NCI-H2227 treated with DMSO at 0.1 percent for 48 hours (cell line): ENCODE results near the gene LECT2.
A peak's percentile ranks its signal among the peaks of the same experiment; 100 is the strongest.

Experiments
- DNase-seq: peaks from one replicate; lab custom pipeline; 2025; lab: John Stamatoyannopoulos, UW

Gene LECT2

DNA sequence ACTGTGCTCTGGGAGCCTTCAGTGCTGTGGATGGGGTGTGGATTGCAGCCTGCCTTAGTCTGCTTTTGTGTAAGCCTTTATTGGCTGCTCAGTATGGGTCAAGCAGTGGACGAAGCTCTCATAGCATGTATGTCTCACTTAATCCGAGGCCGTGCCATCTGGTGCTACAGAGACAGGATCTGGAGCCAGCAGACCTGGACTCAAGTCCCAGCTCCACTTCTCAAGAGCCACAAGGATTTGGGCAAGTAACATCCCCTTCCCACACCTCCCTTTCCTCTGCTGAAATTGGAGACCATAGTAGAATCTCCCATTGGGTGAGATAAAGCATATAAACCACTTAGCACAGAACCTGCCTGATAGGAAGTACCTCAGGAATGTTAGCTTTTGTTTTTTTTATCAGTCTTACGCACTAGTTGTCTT, 23.4 kb upstream of the LECT2 start:
- no peak for DNase-seq

DNA sequence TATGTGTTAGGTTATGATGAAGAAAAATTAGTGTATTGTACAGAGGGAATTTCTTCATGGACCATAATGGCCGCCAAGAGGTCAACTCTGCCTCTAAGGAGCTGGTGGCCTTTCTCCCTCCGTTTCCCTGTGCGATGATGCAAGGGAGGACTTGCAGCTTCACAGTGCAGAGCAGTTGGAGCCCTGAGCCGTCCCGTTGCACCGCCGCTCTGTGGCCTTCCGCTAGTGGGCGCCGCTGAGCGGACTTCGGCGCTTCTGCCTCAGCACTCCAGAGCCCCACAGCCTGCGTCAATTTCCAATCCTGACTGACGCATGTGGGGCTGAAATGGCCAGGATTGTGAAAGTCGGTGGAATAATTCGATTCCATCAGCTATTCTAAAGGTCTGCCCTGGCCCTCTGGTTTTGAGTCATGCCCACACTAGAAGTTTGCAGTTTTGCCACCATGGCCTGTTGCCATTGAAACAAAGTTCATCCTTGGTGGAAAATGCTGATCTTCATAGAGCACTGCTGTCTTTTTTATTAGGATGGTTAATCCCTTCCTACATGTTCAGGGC, 22.7 kb upstream of the LECT2 start:
- no peak for DNase-seq

DNA sequence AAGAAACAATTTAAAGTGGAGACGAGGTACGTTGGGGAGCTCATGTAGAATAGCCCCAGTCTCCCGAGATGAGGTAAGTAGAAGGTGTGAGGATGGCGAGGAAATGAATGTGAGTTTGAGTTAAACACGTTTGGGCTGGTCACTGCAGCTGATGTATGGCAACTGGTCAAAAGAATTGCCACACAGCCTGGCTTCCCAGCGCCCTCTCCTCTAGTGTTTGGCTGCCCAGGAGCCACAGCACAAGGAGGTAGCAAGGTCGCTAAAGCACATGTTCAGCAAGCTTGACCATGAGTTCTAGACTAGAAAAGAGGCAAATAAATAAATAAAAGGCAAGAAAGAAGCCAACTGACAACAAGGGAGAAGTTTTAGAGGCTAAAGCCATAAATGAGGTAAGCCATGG, 21.4 kb upstream of the LECT2 start:
- DNase-seq: no peak

DNA sequence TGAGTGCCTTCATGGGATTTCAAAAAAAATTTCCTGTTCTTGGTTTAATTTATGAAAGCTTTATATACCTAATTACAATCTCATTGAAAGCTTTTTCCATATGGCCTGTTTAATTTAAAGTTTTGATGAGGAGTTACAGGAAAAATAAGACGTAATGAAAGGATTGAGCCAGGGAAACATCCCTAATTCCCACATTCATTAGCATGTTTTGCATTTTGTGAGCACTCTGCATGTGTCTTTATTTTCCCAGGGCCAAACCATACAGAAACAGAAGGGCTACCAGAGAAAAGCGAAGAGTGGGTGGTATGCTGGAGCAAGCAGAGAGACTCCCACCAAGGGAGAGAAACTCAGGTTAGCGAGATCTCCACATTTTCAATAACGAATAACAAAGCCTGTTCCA, 20.3 kb upstream of the LECT2 start:
- no peak for DNase-seq

DNA sequence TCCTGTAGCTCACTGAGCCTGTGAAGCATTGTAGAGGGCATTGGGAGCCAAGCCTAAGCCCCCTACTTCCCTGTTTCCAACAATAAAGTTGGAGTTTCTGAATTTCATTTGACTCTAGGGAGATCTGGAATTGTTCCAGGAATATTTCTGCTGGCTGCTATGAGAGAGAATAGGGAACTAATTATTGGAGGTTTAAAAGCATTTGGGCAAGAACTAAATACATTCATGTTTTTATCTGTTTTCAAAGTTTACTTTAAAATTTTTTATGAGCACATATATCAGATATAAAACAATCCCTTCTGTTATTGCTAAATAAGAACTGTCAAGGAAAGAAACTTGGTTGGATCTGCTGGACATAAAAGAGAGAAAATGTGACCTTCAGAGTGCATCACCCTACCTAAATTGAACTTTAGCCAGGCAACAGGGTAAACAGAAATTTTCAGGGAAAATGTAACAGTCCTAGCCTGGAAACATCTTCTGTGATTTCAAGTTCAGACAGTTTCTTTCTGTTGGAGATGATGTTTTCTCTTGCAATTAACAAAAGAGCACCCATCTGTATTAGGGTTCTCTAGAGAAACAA, 19.3 kb upstream of the LECT2 start:
- no peak for DNase-seq

DNA sequence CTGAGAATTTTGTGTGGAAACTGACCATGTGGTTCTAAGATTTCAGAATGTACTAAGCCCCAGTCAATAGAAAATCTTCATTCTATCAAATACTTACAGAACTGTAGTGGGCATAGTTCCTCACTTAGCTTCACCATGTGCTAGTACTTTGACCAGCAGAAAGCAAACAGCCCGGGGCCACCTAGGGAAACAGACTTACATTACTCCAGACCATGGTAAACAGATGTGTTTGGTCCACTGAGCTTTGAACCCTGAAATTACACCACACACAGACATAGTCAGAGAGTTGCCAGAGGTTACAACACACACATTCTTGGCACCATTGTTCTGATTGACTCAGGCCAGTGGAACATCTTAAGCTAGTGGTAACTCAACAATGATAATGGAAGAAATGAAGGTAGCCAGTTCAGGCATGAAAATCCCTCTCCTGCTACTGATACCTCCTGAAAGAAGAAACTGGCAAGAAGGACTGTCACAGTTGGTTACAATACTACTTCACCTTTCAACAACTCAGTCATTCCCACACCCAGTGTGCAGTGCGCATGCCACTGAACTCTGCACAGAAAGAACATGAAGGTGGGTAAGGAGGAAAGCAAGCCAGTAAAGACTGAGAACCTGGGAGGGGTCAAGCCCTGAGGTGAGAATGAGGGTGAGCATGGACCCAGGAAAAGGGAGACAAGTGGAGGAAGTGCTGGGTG, 18.7 kb upstream of the LECT2 start:
- DNase-seq: no peak

DNA sequence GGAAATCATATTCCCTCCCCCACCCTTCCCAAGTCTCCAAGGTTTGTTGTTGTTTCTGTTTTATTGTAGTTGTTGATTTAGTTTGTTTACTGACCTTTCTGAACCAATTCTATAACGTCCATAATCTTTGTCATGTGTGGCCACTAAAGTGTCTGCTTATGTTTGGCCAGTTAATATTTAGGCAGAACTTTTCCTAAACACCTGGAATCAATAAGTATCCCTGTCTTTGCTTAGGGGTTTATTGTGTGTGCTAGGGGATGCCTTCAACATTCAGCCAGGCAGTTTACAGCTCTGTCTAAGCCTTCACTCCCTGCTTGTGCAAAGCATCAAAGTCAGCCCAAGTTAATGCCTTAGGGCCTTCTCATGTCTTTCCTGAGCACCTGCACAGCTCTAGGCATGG, 16.9 kb upstream of the LECT2 start:
- no peak for DNase-seq

DNA sequence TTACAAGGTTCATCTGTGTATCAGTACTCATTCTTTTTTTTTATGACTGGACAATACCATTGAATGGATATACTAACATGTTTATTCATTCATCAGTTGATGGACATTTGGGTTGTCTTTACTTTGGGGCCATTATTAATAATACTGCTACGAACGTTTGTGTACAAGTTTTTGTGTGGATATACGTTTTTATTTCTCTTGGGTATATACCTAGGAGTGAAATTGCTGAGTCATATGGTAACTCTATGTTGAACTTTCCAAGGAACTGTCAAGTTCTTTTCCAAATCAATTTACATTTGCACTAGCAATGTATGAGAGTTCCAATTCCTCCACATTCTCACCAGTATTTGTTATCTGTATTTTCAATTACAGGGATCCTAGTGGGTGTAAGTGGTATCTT, 12.0 kb upstream of the LECT2 start:
- no peak for DNase-seq

DNA sequence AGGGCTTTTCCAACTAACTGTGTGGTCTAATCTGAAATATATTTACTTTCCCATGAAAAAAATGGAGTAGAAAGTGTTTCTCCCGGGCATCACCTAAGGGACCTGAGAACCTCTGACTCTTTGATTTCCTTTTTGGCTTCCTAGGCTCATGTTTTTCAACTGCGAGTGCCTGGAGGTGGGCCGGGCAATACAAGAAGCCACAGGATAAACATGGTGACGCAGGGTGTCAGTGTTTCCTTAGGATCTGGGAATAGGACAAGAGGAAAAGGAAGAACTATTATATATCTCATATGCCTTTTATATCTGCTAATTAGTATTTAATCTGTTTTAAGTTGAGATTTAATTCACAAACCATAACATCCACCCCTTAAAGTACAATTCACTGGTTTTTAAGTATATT, 11.4 kb upstream of the LECT2 start:
- no peak for DNase-seq

DNA sequence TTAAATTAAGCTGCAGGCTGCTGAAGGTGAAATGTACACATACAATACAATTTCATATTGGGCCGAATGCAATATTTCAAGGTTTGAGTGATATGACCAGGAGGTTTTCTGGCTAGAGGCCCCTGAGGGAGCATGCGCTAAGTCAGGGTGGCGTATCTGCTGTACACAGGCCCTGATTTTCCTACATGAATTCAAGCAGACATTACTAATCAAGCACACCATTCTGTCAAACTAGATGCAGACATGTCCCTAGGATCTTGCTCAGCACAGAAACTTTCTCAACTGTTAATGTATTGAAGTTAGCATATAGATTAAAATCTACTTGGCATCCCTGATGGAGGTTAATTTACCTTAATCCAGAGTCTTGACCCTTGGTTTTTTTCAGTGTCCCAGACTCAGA, 10.7 kb upstream of the LECT2 start:
- no peak for DNase-seq

DNA sequence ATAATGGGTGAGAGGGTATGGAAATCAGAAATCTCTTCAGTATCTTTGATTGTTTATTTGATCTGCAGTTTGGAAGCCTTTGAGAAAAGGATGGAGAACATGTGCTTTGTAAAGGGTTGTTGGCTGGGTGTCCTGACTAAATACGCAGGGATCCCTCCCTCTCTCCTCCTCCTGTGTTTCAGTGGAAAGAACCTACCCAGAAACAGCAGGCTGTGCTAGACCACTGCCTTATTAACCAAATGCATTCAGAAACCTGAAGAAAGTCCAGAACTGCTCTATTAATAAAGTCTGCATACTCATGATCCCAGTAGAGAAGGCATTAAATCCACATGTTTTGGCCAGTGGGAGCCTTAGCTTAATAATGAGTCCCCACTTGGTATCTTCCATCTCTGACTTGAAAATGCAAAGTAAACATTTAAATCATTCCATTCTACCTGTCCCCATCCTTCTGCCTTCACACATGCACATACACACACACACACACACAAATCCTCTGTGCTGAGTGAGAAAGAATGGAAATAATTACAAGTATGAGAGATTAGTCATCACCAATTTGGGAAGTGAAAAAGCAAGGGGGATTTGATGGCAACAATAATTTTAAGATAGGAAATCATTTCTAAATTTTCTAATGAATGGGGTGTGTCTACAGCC, 10.0 kb upstream of the LECT2 start:
- DNase-seq: no peak

DNA sequence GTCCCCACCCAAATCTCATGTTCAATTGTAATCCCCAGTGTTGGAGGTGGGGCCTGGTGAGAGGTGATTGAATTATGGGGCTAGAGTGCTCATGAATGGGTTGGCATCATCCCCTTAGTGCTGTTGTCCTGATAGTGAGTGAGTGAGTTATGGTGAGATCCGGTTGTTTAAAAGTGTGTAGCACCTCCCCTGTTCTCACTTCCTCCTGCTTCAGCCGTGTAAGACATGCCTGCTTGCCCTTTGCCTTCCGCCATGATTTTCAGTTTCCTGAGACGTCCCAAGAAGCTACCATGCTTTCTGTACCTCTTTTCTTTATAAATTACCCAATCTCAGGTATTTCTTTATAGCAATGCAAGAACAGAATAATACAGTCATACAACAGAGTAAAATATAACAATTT, 742 bp upstream of the LECT2 start:
- DNase-seq: no peak

DNA sequence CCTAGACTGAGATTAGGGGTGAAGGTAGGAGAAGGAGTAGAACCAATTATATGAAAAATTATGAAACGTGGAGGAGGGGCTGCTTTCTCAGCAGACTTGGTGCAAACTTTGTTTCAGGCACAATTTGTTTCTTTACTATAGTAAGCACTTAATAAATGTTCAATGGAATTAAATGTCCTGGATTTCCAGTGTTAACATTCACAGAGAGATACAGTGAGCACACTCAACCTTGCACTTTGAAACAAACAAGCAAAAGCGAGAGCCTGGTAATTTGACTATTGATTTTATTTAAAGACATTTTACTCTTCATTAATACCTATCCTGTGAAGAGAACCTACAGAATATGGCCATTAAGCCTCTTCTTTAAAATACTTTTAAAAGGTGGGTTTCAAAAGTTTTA, 933 bp downstream of the LECT2 start:
- DNase-seq: no peak

DNA sequence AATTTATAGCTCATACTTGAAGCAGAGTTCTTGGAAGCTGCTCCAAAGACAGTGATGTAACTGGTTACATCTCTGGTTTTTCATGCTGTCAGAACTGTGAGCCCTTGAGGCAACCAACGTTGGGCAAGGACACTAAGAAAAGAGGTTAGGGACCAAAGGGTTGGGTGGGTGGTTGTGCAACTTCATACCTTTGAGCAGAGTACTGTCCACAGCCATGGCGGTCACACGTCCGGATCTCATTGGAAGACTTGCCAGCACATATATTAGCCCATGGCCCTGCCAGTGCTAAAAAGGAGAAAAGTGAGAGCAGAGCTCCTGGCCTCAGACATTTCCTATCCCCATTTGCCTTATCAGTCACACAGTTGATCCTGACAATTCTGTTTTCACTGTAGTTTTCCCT, 2.1 kb downstream of the LECT2 start:
- DNase-seq: no peak

DNA sequence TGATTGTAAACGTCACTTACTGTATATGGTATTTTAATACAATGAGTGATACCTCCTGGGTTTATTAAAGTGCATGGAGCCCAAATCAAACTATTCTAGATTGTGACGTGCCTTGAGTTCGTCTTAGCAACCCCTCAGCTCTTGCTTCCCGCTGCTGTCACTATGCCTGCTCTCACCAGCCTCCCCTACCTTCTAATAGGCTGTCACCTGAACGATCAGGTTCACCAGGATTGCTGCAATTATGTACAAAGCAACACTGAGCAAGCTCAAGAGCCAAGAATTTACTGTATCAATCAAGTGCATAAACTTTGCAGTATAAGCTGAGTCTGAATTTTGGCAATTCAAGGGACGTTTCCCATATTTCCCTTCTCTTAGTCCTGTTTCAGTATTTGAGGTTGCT, 3.0 kb downstream of the LECT2 start:
- no peak for DNase-seq

DNA sequence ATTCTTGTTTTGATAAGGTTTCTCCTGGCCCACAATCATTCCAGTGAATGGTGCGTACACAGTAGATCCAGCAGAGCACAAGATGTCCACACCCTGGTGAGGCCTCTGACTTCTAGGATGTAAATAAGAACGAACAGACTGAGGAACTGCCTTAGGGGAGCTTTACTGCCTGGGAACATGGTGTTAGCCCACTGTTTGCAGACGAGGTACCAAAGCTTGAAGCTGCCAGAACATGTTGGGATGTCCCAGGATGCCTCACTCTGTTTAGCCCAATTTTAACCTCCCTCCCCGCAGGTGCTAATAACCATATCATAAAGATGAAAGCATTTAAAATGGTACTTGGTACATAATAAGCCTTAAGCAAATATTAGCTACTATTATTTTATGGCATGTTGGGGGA, 3.5 kb downstream of the LECT2 start:
- no peak for DNase-seq

DNA sequence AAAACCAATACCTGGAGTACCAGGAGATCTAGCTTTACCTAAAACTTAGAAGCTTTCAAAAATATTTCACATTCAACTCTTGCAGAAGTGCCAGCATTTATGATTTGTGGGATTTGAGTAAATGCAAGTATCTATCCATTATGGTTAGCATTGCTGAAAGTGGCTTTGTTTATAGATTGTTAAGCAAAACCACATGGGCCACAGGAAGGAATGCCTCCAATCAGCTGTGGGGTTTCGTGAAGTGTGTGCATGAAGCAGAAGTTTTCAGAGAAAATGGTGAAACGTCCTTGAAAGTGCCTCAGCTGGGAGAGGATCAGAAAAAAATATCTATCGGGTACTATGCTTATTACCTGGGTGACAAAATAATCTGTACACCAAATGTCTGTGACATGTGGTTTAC, 4.2 kb downstream of the LECT2 start:
- no peak for DNase-seq

DNA sequence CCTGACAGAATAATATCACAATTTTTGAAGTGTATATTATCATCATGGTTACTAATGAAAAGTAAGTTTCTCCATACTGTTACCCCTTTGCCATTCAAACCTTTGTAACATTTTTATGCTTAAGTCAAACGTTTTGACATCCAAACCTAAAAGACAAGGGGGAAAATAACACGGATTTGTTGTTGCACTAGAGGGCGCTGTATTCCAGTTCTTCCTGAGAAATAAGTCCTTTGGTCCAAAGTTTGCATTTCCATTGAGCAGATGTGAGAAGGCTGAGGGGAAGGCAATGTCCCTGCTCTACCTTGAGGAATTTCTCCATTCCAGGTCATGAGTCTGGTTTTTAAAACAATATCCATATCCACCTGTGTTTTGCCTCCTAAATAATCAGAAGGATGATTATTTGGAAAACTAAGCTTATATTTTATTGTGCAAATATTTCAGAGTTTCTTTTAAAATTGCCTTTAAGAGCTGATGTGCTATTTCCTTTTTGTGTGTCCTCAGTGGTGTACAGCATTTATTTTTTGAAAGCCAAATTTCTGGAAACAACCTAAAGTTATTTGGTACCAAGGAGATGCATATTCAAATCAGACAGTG, 9.7 kb downstream of the LECT2 start:
- DNase-seq: peak; percentile 51

DNA sequence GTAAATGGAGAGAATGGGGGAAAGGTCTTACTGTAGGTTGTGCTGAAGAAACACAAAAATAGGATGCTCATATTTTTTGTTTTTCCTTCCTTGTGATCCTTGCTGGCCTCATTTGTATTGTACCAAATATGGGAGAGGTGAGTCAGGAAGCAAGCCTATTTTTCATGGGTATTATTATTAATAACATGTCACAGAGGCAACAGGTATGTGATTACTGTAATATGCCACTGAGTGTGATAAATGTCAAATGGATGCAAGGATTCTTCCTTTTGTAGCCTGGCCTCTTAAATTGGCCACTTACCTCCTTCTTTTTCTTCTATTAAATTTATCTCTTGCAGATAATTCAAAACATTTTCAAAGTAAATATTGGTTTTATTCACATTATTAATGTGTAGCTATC, 10.2 kb downstream of the LECT2 start:
- no peak for DNase-seq

DNA sequence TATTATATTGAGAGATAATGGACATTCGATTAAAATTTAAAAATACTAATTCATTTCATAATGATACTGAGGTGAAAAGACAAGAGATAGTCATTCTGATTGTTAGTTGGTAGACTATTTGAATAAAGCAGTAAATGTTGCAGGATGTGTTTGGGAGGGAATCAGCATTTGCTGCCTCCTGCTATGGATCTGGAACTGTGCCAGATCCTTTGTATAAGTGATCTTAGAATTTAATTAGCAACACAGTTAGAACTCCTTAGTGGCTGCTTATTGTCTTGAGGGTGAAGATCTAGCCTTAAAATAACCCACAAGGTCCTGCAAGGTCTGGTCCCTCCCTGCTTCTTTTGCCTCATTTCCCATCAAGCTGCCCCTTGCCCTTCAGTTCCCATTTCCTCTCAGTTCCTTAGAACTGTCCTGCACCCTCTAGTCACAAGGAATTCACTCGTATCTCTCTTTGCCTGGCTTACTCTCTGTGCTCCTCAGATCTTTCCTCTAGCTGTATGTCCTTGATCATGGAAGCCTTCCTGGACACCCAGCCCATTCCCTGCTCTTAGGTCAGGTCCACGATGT, 12.5 kb downstream of the LECT2 start:
- no peak for DNase-seq

DNA sequence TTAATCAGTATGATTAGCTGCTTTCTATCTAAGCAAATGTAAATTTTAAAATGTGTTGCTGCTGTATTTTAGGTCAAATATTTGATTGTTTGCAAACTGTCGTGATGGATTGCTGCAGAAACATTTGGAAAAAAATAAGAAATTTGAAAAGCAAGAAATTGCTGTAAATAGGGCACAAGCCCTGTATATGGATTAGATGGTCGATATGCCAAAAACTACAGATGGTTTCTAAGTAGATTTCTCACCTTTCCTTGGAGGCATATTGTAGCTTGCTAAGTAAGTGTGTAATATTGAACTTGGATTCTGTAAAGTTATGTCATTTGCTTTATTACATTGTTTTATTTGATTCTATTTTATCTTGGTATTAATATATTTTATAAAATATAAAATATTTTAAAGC, 13.1 kb downstream of the LECT2 start:
- no peak for DNase-seq

DNA sequence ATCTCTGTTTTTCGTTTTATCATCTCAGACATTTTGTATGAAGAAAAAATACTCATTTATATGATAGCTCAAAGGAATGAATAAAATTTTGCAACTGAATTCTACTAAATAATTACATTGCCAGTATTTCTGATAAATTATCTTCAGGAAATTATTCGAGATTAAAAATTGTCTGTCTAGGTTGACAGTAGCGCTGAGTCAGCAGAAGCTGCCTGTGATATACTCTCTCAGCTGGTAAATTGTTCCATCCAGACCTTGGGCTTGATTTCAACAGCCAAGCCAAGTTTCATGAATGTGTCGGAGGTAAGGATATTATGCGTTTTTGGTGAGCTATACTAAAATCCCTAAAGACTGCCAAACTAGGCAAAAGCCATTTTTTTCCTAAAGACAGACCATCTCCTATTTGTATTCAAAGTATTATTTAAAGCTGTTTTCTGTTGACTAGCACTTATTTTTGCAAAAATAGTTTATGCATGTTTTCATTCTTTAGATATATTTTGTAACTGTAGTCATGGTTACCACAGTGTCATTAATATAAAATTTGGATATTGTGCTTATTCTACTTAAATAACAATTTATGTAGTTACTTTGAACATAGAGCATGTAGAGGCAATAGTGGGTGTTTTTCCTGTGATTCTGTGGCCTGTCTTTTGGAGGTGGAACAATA, 17.4 kb downstream of the LECT2 start:
- no peak for DNase-seq
